Muscle of leg (tissue), 11 donors: ENCODE measurements around the gene PRDM2. TPM values are rescaled to one million over a fixed set of nuclear protein-coding genes. Genes with fewer than 3 reads are reported as not detected.

Source experiments
- DNase-seq: peaks from one replicate; pipeline ENCODE4 v3.0.0; 2013
- H3K27ac ChIP-seq: one replicate; pipeline ENCODE4 v1.5.1; 2013; ENCODE audit warnings: mild to moderate bottlenecking, low read length, control low read depth
- H3K27me3 ChIP-seq: one replicate; pipeline ENCODE4 v1.6.1; 2013; ENCODE audit warnings: low read length; ENCODE audit not compliant: control insufficient read depth, insufficient read depth
- H3K36me3 ChIP-seq: one replicate; pipeline ENCODE4 v1.6.1; 2013; ENCODE audit warnings: low read length; ENCODE audit not compliant: control insufficient read depth, insufficient read depth
- H3K4me1 ChIP-seq: one replicate; pipeline ENCODE4 v1.6.1; 2013; ENCODE audit warnings: low read length; ENCODE audit not compliant: control insufficient read depth, insufficient read depth
- H3K4me3 ChIP-seq: one replicate; pipeline ENCODE4 v1.5.1; 2013; ENCODE audit warnings: low read length, control low read depth
- H3K9me3 ChIP-seq: replicated peaks from 2 replicates; pipeline ENCODE4 v1.6.1; 2013; ENCODE audit warnings: low read depth, low read length; ENCODE audit not compliant: control insufficient read depth
- WGBS: methylation state at CpG from one replicate; pipeline ENCODE4 v1.1.5; 2013; ENCODE audit warnings: missing lambda C conversion rate; ENCODE audit not compliant: insufficient coverage; 5-methylcytosine and 5-hydroxymethylcytosine counted together
- polyA plus RNA-seq, 8 donors: library from polyadenylated mRNA; unstranded; fragments of 120-200 nt; gene quantifications; one replicate each; pipeline versions ENCODE4 v1.2.1 to v1.2.3, GENCODE V29; 2013; ENCODE audit warnings: inconsistent platforms in 1 of 8, low replicate concordance in 1 of 8; ENCODE audit not compliant: insufficient read length in 8 of 8, insufficient read depth in 1 of 8
- total RNA-seq: library from RNA; stranded (reverse); fragments of 120-200 nt; gene quantifications from one replicate; pipeline ENCODE4 v1.2.4, GENCODE V29; 2013

The PRDM2 gene
- total and polyA plus RNA-seq, 9 donors = 17.0 to 45.3 (median 36.8) TPM

DNA sequence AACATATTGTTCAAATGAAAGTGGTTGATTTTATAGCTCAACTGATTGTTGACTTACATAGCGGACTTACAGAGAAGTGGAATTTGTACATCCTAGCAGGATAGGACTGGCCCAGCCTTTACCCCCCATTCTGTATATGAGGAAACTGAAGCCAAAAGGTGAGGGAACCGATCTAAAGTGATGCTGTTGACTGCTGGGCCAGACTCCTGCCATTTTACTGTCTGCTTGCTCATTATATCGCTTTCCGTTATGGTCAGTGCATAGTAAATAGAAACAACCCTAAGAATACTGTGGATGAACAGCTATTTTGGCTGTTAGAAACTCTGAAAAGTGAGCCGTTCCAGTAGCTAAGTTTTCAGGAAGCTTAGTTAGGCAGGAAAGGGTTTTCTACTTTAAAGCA lies 31.9 kb downstream of the PRDM2 start:
- no peak for DNase-seq
- no peaks in the 10 kb centered on the region for H3K36me3 ChIP-seq
- H3K4me1 ChIP-seq = peaks cover 6% of the 10 kb centered on the region
- no peaks in the 10 kb centered on the region for H3K9me3 ChIP-seq
- H3K27ac ChIP-seq = no peak overlapping the region
- no peaks in the 10 kb centered on the region for H3K27me3 ChIP-seq
- 92% methylated on average over 2 of the region's 5 CpGs for WGBS
- H3K4me3 ChIP-seq = no peak overlapping the region

DNA sequence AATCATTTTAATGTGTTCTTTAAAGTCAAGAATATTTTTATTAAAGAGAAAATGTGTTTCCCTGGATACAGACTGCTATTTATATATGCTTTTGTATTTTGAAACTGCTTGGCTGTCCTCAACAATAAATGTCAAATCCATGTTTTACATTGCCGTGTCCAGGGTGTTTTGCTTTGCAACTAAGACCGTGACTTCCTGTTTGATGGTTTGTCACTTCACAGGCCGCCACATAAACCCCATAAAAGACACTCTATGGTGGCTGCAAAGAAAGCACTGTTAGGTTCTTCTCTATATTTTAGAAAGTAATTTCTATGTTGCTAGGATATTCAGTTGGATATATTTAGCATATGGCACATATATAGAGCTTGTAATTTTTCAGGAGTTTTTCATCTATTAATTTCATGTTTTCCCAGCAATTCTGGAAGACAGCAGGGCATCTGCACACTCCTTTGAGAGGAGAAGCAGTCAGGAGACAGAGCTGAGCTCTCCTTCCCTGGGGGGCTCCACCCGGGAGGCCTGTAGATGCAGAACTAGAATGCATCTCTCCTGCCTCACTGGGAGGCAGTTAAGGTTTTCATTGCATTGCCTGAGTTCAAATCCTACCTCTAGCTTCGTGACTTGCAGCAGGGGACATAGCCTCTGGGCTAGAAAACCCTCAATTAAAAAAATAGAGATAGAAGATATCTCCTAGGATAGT lies 33.1 kb downstream of the PRDM2 start:
- H3K27ac ChIP-seq = peak overlapping the region; percentile 23
- no peaks in the 10 kb centered on the region for H3K9me3 ChIP-seq
- no peaks in the 10 kb centered on the region for H3K36me3 ChIP-seq
- H3K4me1 ChIP-seq = peaks cover 6% of the 10 kb centered on the region
- 27% methylated on average over 1 of the region's 5 CpGs for WGBS
- DNase-seq = peak; percentile 50
- no peak overlapping the region for H3K4me3 ChIP-seq
- no peaks in the 10 kb centered on the region for H3K27me3 ChIP-seq

DNA sequence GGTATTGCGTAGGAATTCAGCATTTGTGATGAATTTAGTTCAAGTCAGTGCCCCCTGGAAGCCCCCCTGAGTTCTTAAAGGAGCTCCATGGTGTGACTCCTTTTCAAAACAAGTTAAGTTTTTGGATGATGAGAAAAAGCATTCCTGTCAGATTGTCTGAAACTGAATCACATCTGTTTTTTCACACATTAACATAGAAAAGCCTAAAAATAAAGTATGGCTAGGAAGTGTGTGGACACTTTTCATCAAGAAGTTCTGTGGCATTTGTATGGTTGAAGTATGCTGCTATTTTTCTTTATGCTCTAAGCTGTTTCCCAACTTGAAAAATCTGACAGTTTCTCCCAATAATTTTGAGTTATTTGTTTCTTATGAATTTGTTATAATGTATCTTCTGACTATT lies 33.7 kb downstream of the PRDM2 start:
- H3K4me3 ChIP-seq = no peak overlapping the region
- H3K4me1 ChIP-seq = peaks cover 6% of the 10 kb centered on the region
- no peaks in the 10 kb centered on the region for H3K36me3 ChIP-seq
- DNase-seq = no peak
- no peaks in the 10 kb centered on the region for H3K9me3 ChIP-seq
- WGBS = 50% methylated on average over 1 of the region's 1 CpG
- no peaks in the 10 kb centered on the region for H3K27me3 ChIP-seq
- no peak overlapping the region for H3K27ac ChIP-seq

DNA sequence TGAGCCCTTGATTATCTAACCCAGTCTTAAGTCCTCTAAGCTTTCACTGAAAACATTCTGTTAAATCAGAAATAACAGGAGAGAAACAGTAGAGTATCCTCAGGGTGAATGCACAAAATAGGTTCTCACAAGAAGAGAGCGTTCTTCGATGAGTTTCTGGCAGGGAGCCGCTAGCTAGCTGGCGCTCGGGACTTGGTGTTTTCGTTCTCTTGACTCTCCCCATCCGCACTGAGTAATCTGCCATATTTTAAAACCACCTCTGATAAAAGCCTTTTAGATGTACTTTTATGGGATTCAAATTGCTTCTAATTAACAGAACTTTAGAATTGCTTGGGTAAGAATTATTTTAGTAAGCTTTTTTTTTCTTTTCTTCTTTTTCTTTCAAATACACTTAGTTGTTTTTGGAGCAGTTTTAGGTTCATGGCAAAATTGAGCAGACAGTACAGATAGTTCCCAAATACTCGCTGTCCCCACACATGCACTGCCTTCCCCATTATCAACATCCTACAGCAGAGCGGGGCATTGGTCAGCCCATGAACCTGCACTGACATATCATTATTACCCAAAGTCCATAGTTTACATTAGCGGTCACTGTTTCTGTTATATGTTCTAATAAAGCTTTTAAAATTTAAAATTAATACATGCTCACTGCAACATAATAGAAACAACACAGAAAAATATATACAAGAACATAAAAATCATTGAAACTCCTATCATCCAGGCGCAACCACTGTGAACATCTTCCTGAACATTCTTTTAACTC lies 35.4 kb downstream of the PRDM2 start:
- H3K4me1 ChIP-seq = peaks cover 5% of the 10 kb centered on the region
- H3K9me3 ChIP-seq = no peaks in the 10 kb centered on the region
- no peaks in the 10 kb centered on the region for H3K36me3 ChIP-seq
- no peaks in the 10 kb centered on the region for H3K27me3 ChIP-seq
- no CpG with 5 or more reads among the region's 11 CpGs for WGBS
- no peak for DNase-seq
- no peak overlapping the region for H3K27ac ChIP-seq
- no peak overlapping the region for H3K4me3 ChIP-seq

DNA sequence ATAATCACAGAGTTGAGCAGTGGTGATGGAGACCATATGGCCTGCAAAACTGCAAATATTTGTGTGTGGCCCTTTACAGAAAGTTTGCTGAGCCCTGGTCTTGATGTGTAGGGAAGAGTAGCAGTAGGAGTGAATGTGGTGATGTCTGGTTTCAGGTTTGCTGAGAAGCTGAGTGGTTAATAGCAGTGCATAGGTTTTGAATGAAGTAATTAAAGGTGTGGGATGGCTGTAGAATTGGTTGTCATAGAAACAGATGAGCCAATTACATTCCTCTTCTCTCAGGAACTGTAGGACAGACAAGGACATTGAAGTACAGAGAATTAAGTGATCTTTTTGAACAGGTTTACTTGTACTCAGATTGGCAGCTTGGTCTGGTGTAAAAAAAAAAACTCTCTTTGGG lies 37.4 kb downstream of the PRDM2 start:
- no peaks in the 10 kb centered on the region for H3K9me3 ChIP-seq
- no peaks in the 10 kb centered on the region for H3K27me3 ChIP-seq
- no peak overlapping the region for H3K27ac ChIP-seq
- peaks cover 4% of the 10 kb centered on the region for H3K4me1 ChIP-seq
- peaks cover 3% of the 10 kb centered on the region for H3K36me3 ChIP-seq
- no peak for DNase-seq
- no peak overlapping the region for H3K4me3 ChIP-seq

DNA sequence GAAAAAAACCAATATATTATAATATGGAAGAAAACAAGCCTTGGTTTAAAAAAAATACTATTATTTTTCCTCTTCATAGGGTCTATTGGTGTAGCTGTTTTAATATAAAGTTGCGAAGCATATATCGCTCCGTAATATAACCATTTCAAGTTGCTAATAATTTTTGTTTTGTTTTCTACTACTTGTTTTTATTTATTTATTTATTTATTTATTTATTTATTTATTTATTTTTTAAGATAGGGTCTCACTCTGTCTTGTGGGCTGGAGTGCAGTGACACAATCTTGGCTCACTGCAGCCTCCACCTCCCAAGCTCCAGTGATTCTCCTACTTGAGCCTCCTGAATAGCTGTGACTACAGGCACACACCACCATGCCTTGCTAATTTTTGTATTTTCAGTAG lies 46.4 kb downstream of the PRDM2 start:
- Histone ChIP-seq H3K4me3 (no peak overlapping the region), H3K36me3 (peaks cover 5% of the 10 kb centered on the region), H3K27me3 (no peaks in the 10 kb centered on the region), H3K27ac (no peak overlapping the region), H3K9me3 (no peaks in the 10 kb centered on the region), H3K4me1 (peaks cover 4% of the 10 kb centered on the region)
- WGBS = no CpG with 5 or more reads among the region's 3 CpGs
- DNase-seq = no peak

DNA sequence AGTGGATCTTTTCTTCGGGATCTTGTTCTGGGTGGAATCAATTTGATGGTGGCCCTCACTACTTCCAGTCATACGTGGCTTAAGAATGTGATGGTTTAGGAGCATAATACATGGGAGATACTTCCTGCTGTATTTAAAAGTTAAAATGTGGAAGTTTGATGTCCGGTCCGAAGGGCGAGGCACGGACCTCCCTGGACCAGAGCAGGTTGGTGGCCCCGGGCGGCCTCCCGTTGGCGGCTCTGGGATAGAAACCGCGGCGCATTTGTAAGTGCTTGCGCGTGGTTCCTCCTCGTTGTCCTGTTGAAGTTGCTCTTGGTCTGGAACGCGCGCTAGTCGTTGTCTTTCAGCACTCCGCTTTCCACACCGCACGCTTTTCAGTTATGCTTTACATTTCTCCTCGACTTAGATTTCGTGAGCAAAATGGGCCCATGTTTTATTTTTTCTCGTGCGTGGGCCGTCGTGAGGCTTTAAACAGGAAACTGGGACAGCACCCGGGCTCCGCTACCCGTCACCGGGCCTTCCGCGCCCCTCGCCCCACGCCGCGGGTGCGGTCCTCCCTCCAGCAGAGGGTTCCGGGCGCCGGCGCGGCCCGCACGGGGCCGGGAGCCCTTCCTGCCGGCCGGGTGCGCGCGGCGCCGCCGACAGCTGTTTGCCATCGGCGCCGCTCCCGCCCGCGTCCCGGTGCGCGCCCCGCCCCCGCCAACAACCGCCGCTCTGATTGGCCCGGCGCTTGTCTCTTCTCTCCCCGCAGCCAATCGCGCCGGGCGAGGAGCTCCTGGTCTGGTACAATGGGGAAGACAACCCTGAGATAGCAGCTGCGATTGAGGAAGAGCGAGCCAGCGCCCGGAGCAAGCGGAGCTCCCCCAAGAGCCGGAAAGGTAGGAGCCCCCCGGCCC lies 48.9 kb downstream of the PRDM2 start:
- Histone ChIP-seq H3K4me3 (peak overlapping the region; percentile 62), H3K36me3 (peaks cover 5% of the 10 kb centered on the region), H3K9me3 (no peaks in the 10 kb centered on the region), H3K27me3 (no peaks in the 10 kb centered on the region), H3K4me1 (peaks cover 12% of the 10 kb centered on the region), H3K27ac (peak overlapping the region; percentile 92)
- under 1% methylated on average over 79 of the region's 83 CpGs for WGBS
- peak; percentile 99 for DNase-seq

DNA sequence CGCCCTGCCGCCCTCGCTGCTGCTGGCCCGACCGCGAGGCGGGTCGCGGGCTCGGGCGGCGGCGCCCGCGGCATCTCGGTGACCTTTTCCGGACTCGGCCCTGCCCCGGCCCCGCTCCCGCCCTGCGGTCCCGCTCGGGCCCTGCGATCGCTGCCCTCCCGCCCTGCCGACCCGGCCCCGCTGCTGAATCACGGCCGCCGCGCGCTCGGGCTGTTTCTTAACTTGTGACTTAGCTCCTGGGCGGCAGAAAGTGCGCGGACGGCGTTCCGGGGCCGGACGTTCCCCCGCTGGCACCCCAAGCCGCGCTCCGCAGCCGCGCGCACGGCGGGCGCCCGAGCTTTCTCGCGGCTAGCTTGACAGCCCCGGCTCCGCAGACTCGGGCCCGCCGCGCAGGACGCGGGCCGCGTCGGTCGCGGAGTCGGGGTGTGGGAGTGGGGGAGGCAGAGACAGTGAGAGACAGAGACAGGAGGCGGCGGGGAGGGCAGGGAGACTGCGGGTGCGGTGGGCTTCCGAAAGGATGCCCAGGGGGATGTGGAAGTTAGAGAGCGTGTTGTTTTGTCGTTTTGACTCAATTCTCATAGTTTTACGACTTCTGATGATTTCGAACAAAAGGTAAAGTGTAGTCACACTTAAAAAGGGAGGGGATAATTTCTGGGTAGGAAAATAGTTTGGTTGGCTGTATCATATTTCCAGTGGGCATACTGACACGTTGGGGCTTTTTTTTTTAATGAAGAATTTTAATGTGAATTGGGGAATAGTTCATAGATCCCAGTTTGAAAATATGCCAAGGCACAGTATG lies 49.8 kb downstream of the PRDM2 start:
- 0% methylated on average over 79 of the region's 81 CpGs for WGBS
- H3K4me1 ChIP-seq = peaks cover 12% of the 10 kb centered on the region

DNA sequence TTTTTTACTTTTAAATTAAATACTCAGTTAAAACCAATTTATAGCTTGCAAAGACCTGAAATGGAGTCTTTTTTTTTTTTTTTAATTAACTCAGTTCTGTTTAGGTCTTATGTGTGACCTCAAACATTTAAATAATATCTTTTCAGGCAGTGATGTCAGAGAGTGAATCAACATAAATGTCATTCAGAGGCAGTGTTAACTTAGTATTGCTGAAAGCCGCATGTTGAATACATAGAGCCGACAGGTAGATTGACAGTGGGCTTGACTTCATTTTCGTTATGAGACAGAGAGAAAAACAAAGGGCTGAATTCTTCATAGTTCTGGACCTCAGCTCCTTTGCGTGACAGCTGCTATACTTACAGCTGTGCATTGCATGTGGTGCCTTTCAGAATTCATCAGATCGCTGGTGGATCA lies 51.5 kb downstream of the PRDM2 start:
- Histone ChIP-seq H3K4me3 (no peak overlapping the region), H3K36me3 (peaks cover 5% of the 10 kb centered on the region), H3K27ac (no peak overlapping the region), H3K27me3 (no peaks in the 10 kb centered on the region), H3K4me1 (peaks cover 12% of the 10 kb centered on the region), H3K9me3 (no peaks in the 10 kb centered on the region)
- peak; percentile 47 for DNase-seq
- WGBS = 78% methylated on average over 4 of the region's 5 CpGs

More for the DNA sequence above, 49.8 kb downstream of the PRDM2 start:
- peaks cover 5% of the 10 kb centered on the region for H3K36me3 ChIP-seq
- no peaks in the 10 kb centered on the region for H3K9me3 ChIP-seq
- no peaks in the 10 kb centered on the region for H3K27me3 ChIP-seq
- peak overlapping the region; percentile 82 for H3K27ac ChIP-seq
- peak overlapping the region; percentile 60 for H3K4me3 ChIP-seq
- DNase-seq = peak; percentile 63
